ENCODE results near the gene HNRNPA3. TPM values are rescaled to one million over a fixed set of nuclear protein-coding genes. Genes with fewer than 3 reads are reported as not detected.
A peak's percentile ranks its signal among the peaks of the same experiment; 100 is the strongest.

The HNRNPA3 gene
- total RNA-seq, 4 donors from 2014 or later = 37.8 to 99.9 (median 43.8) TPM

DNA sequence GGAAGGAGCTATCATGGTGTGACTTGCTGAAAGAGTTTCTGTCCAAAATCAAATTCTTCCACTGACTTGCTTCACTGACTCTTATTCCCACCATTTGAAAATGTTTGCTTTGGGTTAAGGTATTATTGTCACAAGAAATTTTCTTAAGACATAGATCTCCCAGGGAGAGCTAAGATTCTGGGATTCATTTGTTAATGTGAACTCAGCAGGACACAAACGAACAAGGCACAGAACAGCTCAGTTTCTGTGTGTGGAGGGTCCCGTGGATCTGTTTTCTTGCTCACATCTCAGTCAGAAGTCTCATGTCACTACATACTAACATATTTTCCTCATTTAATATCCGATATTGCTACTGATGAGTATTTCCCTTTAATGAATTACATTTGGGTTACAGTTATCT lies 8.2 kb upstream of the HNRNPA3 start:
- H3K27ac ChIP-seq = no peak overlapping the region
- H3K27me3 ChIP-seq = no peaks in the 10 kb centered on the region
- no peaks in the 10 kb centered on the region for H3K36me3 ChIP-seq
- H3K4me3 ChIP-seq = no peak overlapping the region
- no peaks in the 10 kb centered on the region for H3K9me3 ChIP-seq
- no peak for DNase-seq (ENCODE audit: low spot score in 2 of 2)
- H3K4me1 ChIP-seq = no peaks in the 10 kb centered on the region
- TF ChIP-seq EP300 (IDR thresholded peaks at IDR 0.05) (no peak), POLR2A (IDR thresholded peaks at IDR 0.05) (no peak), CTCF (IDR thresholded peaks at IDR 0.05) (no peak), POLR2AphosphoS5 (IDR thresholded peaks at IDR 0.05) (no peak)
- 80% methylated on average over 3 of the region's 3 CpGs for WGBS

- TF ChIP-seq EP300 (IDR thresholded peaks at IDR 0.05) (no peak), POLR2AphosphoS5 (IDR thresholded peaks at IDR 0.05) (no peak), POLR2A (IDR thresholded peaks at IDR 0.05) (no peak), CTCF (IDR thresholded peaks at IDR 0.05) (no peak)
Observed at GRCh38 chr2:177207101-177207500, 5.5 kb upstream of the HNRNPA3 start.

DNA sequence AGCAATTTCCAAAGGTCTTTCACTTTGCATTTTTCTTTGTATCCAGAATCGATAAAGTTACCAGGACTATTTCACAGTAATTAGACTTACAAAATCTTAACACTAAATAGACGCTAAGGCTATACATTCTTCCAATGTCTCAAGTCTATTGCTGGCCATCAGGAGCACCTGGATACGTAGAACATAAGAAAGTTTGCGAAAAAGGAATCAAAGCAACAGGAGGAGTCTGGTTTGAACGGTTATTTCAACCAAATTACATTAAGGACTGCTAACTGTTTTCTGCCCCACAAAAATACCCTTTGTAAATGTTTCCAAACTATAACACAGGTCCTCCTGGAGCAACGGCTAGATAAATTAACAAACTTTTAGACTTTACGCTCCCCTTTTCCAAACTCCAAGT lies 1.4 kb upstream of the HNRNPA3 start:
- no peak for DNase-seq (ENCODE audit: low spot score in 2 of 2)
- Histone ChIP-seq H3K9me3 (no peaks in the 10 kb centered on the region), H3K4me1 (peaks cover 37% of the 10 kb centered on the region), H3K27ac (peak overlapping the region; percentile 99), H3K36me3 (peaks cover 9% of the 10 kb centered on the region), H3K27me3 (no peaks in the 10 kb centered on the region), H3K4me3 (peak overlapping the region; percentile 93)
- 49% methylated on average over 7 of the region's 7 CpGs for WGBS
- TF ChIP-seq EP300 (IDR thresholded peaks at IDR 0.05) (no peak), POLR2AphosphoS5 (IDR thresholded peaks at IDR 0.05) (no peak), POLR2A (IDR thresholded peaks at IDR 0.05) (no peak), CTCF (IDR thresholded peaks at IDR 0.05) (no peak)

More at GRCh38 chr2:177207101-177207500, 5.5 kb upstream of the HNRNPA3 start:
- WGBS = 96% methylated on average over 2 of the region's 2 CpGs
- DNase-seq (ENCODE audit: low spot score in 2 of 2) = no peak
- Histone ChIP-seq H3K36me3 (no peaks in the 10 kb centered on the region), H3K27me3 (no peaks in the 10 kb centered on the region), H3K4me1 (peaks cover 13% of the 10 kb centered on the region), H3K9me3 (no peaks in the 10 kb centered on the region), H3K4me3 (no peak overlapping the region), H3K27ac (no peak overlapping the region)

- Histone ChIP-seq H3K27me3 (no peaks in the 10 kb centered on the region), H3K27ac (peak overlapping the region; percentile 99), H3K4me3 (peak overlapping the region; percentile 93), H3K4me1 (peaks cover 41% of the 10 kb centered on the region), H3K9me3 (no peaks in the 10 kb centered on the region), H3K36me3 (peaks cover 14% of the 10 kb centered on the region)
- WGBS = 5% methylated on average over 6 of the region's 6 CpGs
- TF ChIP-seq POLR2A (IDR thresholded peaks at IDR 0.05) (no peak), EP300 (IDR thresholded peaks at IDR 0.05) (no peak), CTCF (IDR thresholded peaks at IDR 0.05) (no peak), POLR2AphosphoS5 (IDR thresholded peaks at IDR 0.05) (no peak)
- DNase-seq (ENCODE audit: low spot score in 2 of 2) = no peak
Observed at GRCh38 chr2:177211576-177212105, 953 bp upstream of the HNRNPA3 start.

DNA sequence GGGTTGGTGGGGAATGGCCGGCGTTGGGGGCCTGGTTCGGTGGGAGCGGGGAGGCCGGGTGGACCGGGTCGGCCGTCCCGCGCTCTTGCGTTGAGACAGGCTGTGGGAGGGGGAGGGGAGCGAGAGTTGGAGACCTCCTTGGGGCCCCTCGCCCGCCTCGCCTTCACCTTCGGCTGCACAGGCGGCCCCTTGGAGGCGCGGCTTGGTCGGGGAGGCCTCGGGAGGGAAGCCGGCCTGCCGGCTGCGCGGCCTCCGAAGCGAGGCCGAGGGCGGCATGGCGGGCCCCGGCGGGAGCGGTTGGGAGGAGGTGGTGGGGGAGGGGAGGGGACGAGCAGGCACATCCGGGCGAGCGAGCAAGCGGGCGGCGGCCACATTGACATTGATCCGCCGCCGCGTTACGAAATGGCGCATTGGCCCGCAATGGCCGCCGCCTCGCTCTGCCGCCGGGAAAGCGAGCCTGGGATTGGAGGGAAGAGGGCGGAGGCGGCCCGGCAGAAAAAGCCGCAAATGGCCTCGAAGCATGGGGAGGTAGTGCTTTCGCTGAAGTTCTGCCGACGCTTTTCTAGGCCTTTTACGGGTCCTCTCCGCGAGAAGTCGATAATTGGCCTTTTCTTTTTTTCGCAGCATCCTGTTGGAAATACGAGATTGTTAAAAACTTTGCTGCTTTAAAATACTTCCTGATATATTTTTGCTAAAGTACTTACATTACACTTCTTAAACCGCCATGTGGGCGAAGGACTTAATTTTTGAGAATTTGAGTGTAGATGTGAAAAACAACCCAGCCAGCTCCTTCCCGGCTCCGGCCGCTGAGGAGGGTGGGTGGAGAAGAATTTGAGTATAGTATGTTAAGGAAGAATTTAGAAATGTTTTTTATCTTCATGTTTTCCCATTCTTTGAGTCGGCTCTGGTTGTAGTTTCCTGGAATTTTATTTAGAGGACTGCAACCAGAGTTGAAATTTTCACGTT lies 580 bp downstream of the HNRNPA3 start:
- TF ChIP-seq CTCF (IDR thresholded peaks at IDR 0.05) (no peak), POLR2AphosphoS5 (IDR thresholded peaks at IDR 0.05) (peak; percentile 63 to 95 (median 90))
- peak overlapping the region; percentile 93 for H3K4me3 ChIP-seq
- H3K4me1 ChIP-seq = peaks cover 53% of the 10 kb centered on the region
- DNase-seq (ENCODE audit: low spot score in 2 of 2) = peak; percentile 96 to 98
- WGBS = under 1% methylated on average over 45 of the region's 74 CpGs
- peaks cover 29% of the 10 kb centered on the region for H3K36me3 ChIP-seq
- peak overlapping the region; percentile 99 for H3K27ac ChIP-seq
- no peaks in the 10 kb centered on the region for H3K9me3 ChIP-seq
- no peaks in the 10 kb centered on the region for H3K27me3 ChIP-seq

Measured in suprapubic skin (tissue), 4 donors.